ENCODE data around the gene B3GNT8.

- TF ChIP-seq CTCF (conservative IDR thresholded peaks at IDR 0.05) (no peak), ZFX (IDR thresholded peaks at IDR 0.05) (no peak)
These were observed 28.8 kb upstream of the B3GNT8 start for GRCh38 chr19:41455936-41456335.
